HT1080 (cell line): ENCODE data around the gene RAI2. TPM values are rescaled to one million over a fixed set of nuclear protein-coding genes. Genes with fewer than 3 reads are reported as not detected.
"Not testable (repeated sequence)": the region's sequence is repeated elsewhere in the genome, so short reads cannot be mapped to it uniquely, and the experiment has no call there.

Source experiments
- DNase-seq: peaks from one replicate; pipeline ENCODE4 v3.0.0-alpha.2; 2015; ENCODE audit warnings: low read depth
- total RNA-seq: library from RNA; depleted of rRNA; stranded (reverse); fragments of >200 nt; shearing (Covaris generic); gene quantifications from 2 replicates; pipeline ENCODE4 v1.2.3, GENCODE V29; 2014; rRNA removed

Gene RAI2
- total RNA-seq, 1 experiment from 2014 or later: not detected

- DNase-seq: no peak
Measured at GRCh38 chrX:17787557-17787956, 73.5 kb downstream of the RAI2 start.

GRCh38 chrX:17786554-17787347 lies 74.3 kb downstream of the RAI2 start:
- not testable (repeated sequence) for DNase-seq

GRCh38 chrX:17779434-17779833 lies 81.7 kb downstream of the RAI2 start:
- no peak for DNase-seq

- DNase-seq: no peak
Measured at GRCh38 chrX:17778997-17779396, 82.1 kb downstream of the RAI2 start.

GRCh38 chrX:17774053-17774452 lies 87.0 kb downstream of the RAI2 start:
- no peak for DNase-seq

GRCh38 chrX:17773221-17773876 lies 87.7 kb downstream of the RAI2 start:
- no peak for DNase-seq

GRCh38 chrX:17769701-17770269 lies 91.3 kb downstream of the RAI2 start:
- no peak for DNase-seq

GRCh38 chrX:17768997-17769396 lies 92.1 kb downstream of the RAI2 start:
- no peak for DNase-seq

GRCh38 chrX:17767734-17768133 lies 93.4 kb downstream of the RAI2 start:
- DNase-seq: no peak

- DNase-seq: no peak
Measured at GRCh38 chrX:17759990-17760389, 101.1 kb downstream of the RAI2 start.

- DNase-seq: no peak
Measured at GRCh38 chrX:17758382-17758781, 102.7 kb downstream of the RAI2 start.

GRCh38 chrX:17750436-17750835 lies 110.7 kb downstream of the RAI2 start:
- DNase-seq: no peak

Other genes with a start within 250 kb of the RAI2 start
- 13.4 and 19.6 TPM in 2 replicates for gene SCML1, start 123.8 kb downstream of the RAI2 start, total RNA-seq